ENCODE data around the gene CNTNAP2.

- no peak for TF ChIP-seq GATA3 (IDR thresholded peaks at IDR 0.05; ENCODE audit: low read depth, low read length)
- no peak for TF ChIP-seq GATA2 (IDR thresholded peaks at IDR 0.05; ENCODE audit: low read depth, low read length)
Measured at GRCh38 chr7:146791344-146792285, 675.0 kb downstream of the CNTNAP2 start.
